Activated naive CD4-positive, alpha-beta T cell treated with anti-CD3 and anti-CD28 coated beads, Interleukin-2, amount 10 ng/mL, durations not matched to agents 7 days and 5 days (primary cell): Measurements from ENCODE around the gene PRCC.

Source experiments
- CTCF ChIA-PET: fragments of 350-600 bp; sonication (Branson Sonifier 250); formaldehyde crosslinking; loops from one replicate; lab custom pipeline; 2021; ENCODE audit warnings: antibody characterized with exemption; lab: Charles Lee
- DNase-seq: peaks from one replicate; pipeline ENCODE4 v3.0.0-alpha.2; 2020
- H3K27ac Mint-ChIP-seq: one replicate; pipeline ENCODE4 v1.8.0; 2021; ENCODE audit warnings: mild to moderate bottlenecking, moderate library complexity, mixed read lengths
- H3K27me3 Mint-ChIP-seq: one replicate; pipeline ENCODE4 v1.8.0; 2021; ENCODE audit warnings: mild to moderate bottlenecking, mixed read lengths
- H3K36me3 Mint-ChIP-seq: one replicate; pipeline ENCODE4 v1.8.0; 2021; ENCODE audit warnings: mixed read lengths
- H3K4me1 Mint-ChIP-seq: one replicate; pipeline ENCODE4 v1.8.0; 2021; ENCODE audit warnings: mixed read lengths
- H3K4me3 Mint-ChIP-seq: one replicate; pipeline ENCODE4 v1.8.0; 2021; ENCODE audit warnings: mild to moderate bottlenecking, moderate library complexity, mixed read lengths
- H3K9me3 Mint-ChIP-seq: one replicate; pipeline ENCODE4 v1.8.0; 2021; ENCODE audit warnings: mixed read lengths

Gene PRCC

GRCh38 chr1:156747742-156748669 lies 19.3 kb upstream of the PRCC start:
- no peaks in the 10 kb centered on the region for H3K27me3 Mint-ChIP-seq
- peaks cover 50% of the 10 kb centered on the region for H3K36me3 Mint-ChIP-seq

GRCh38 chr1:156748670-156749418 lies 18.5 kb upstream of the PRCC start:
- Mint-ChIP-seq H3K27ac (peak overlapping the region; percentile 91), H3K4me3 (peak overlapping the region; percentile 94), H3K9me3 (no peaks in the 10 kb centered on the region), H3K27me3 (no peaks in the 10 kb centered on the region), H3K4me1 (peaks cover 74% of the 10 kb centered on the region), H3K36me3 (peaks cover 43% of the 10 kb centered on the region)
- no peak for DNase-seq
- CTCF ChIA-PET = interaction anchor here (1.9 kb wide), 1 partner anchor 22 kb away, joined by 17 read pairs; no protein-coding TSS in a partner anchor

More at GRCh38 chr1:156747742-156748669, 19.3 kb upstream of the PRCC start:
- Mint-ChIP-seq H3K4me3 (peak overlapping the region; percentile 94), H3K4me1 (peaks cover 71% of the 10 kb centered on the region), H3K27ac (peak overlapping the region; percentile 91), H3K9me3 (no peaks in the 10 kb centered on the region)
- CTCF ChIA-PET = interaction anchor here (0.5 to 1.9 kb wide), 4 partner anchors 19 to 1192 kb away, joined by 4 to 17 read pairs (median 4); partner anchors contain the start of genes ISG20L2 and METTL25B
- no peak for DNase-seq

GRCh38 chr1:156749419-156750118 lies 17.8 kb upstream of the PRCC start:
- DNase-seq = no peak
- H3K27ac Mint-ChIP-seq = peak overlapping the region; percentile 91
- H3K36me3 Mint-ChIP-seq = peaks cover 38% of the 10 kb centered on the region
- no peaks in the 10 kb centered on the region for H3K27me3 Mint-ChIP-seq
- H3K9me3 Mint-ChIP-seq = no peaks in the 10 kb centered on the region
- H3K4me1 Mint-ChIP-seq = peaks cover 74% of the 10 kb centered on the region
- H3K4me3 Mint-ChIP-seq = peak overlapping the region; percentile 94
- CTCF ChIA-PET = interaction anchor here (1.0 to 4.3 kb wide), 3 partner anchors 22 to 122 kb away, joined by 3 to 40 read pairs (median 3); partner anchors contain the start of genes ISG20L2 and METTL25B

- Mint-ChIP-seq H3K27me3 (no peaks in the 10 kb centered on the region), H3K36me3 (peaks cover 36% of the 10 kb centered on the region), H3K27ac (peak overlapping the region; percentile 91), H3K9me3 (no peaks in the 10 kb centered on the region), H3K4me1 (peaks cover 72% of the 10 kb centered on the region), H3K4me3 (peak overlapping the region; percentile 94)
- DNase-seq = peak; percentile 39
- CTCF ChIA-PET = interaction anchor here (1.0 to 4.3 kb wide), 3 partner anchors 23 to 123 kb away, joined by 3 to 40 read pairs (median 3); partner anchors contain the start of genes ISG20L2 and METTL25B
Measured at GRCh38 chr1:156750191-156750672, 17.1 kb upstream of the PRCC start.

GRCh38 chr1:156750711-156751450 lies 16.5 kb upstream of the PRCC start:
- CTCF ChIA-PET = interaction anchor here (1.0 to 4.3 kb wide), 4 partner anchors 15 to 139 kb away, joined by 4 to 40 read pairs (median 4); partner anchors contain the start of genes ISG20L2 and METTL25B
- H3K4me1 Mint-ChIP-seq = peaks cover 67% of the 10 kb centered on the region
- DNase-seq = peak; percentile 60

DNA sequence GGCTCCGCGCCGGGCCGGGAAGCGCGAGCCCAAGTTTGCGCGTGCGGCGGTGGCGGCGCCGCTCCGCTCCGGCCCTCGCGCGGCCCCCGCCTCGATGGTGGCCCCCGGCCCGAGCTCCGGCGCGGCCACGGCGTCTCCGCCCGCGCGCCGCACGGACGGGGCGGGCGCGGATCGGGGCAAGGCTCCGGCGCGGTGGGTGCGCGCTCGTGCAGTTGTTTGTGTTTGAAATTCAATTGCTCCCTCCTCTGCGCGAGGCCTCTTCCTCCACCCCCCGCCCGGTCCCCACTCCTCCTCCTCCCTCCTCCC lies 15.9 kb upstream of the PRCC start, which contains the start of gene HDGF:
HDGF (minus strand) TSS at position 225 of the 306 bp plus-strand sequence. CDS start 246 bp downstream, outside the sequence.
- H3K4me1 Mint-ChIP-seq = peaks cover 62% of the 10 kb centered on the region
- DNase-seq = no peak
- no peaks in the 10 kb centered on the region for H3K27me3 Mint-ChIP-seq

More at GRCh38 chr1:156750711-156751450, 16.5 kb upstream of the PRCC start:
- Mint-ChIP-seq H3K36me3 (peaks cover 29% of the 10 kb centered on the region), H3K4me3 (peak overlapping the region; percentile 94), H3K27me3 (no peaks in the 10 kb centered on the region), H3K9me3 (no peaks in the 10 kb centered on the region), H3K27ac (peak overlapping the region; percentile 91)

DNA sequence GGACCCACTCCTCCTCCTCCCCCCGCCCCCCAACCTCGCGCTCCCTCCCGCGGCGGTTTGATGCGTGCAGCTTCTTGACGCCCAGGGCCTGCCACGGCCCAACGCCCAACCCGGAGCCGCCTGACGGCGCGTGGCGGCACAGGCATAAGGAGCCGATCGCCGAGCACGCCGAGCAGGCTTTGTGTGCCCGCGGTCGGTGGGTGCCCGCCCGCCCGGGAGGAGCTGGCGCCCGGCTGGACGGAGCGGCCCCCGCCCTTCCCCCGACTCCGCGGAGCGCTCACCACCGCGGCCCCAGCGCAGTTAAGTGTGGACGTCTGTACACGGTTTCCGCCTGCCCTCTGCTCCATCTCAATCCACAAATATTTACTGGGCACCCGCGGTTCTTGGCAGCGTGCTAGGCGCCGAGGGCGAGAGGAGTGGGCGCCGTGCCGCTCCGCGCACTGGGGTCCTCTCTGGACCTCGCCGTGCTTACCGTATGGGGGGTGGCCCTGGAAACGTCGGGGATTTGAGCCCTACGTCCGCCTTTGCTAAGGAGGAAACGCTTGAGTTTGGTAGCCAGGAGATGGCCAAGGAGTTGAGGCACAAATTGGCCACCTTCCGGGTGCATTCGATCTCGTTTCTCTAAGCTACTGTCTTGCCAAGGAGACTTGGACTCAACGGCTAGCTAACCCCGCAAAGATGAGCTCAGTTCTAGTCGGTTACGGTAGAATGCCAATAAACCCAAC lies 15.4 kb upstream of the PRCC start:
- Mint-ChIP-seq H3K27me3 (no peaks in the 10 kb centered on the region), H3K36me3 (peaks cover 26% of the 10 kb centered on the region), H3K9me3 (no peaks in the 10 kb centered on the region), H3K4me1 (peaks cover 57% of the 10 kb centered on the region), H3K4me3 (peak overlapping the region; percentile 91), H3K27ac (peak overlapping the region; percentile 92)
- DNase-seq = peak; percentile 99
- CTCF ChIA-PET = interaction anchor here (0.7 to 4.3 kb wide), 7 partner anchors 13 to 138 kb away, joined by 3 to 40 read pairs (median 4); partner anchors contain the start of genes ISG20L2, METTL25B and PRCC

More for the DNA sequence above, 15.9 kb upstream of the PRCC start, which contains the start of gene HDGF:
- Mint-ChIP-seq H3K36me3 (peaks cover 27% of the 10 kb centered on the region), H3K9me3 (no peaks in the 10 kb centered on the region), H3K4me3 (peak within 1 kb of the TSS; percentile 94), H3K27ac (peak within 1 kb of the TSS; percentile 92)
- CTCF ChIA-PET = interaction anchor here (1.0 to 4.3 kb wide), 4 partner anchors 14 to 138 kb away, joined by 4 to 40 read pairs (median 4); partner anchors contain the start of genes ISG20L2 and METTL25B

- Mint-ChIP-seq H3K36me3 (peaks cover 24% of the 10 kb centered on the region), H3K4me3 (peak overlapping the region; percentile 91), H3K9me3 (no peaks in the 10 kb centered on the region), H3K4me1 (peaks cover 48% of the 10 kb centered on the region), H3K27ac (peak overlapping the region; percentile 92), H3K27me3 (no peaks in the 10 kb centered on the region)
- CTCF ChIA-PET = interaction anchor here (0.7 to 4.3 kb wide), 5 partner anchors 12 to 64 kb away, joined by 3 to 40 read pairs (median 4); partner anchors contain the start of genes ISG20L2, METTL25B and PRCC
- no peak for DNase-seq
Measured at GRCh38 chr1:156752843-156753482, 14.4 kb upstream of the PRCC start.

DNA sequence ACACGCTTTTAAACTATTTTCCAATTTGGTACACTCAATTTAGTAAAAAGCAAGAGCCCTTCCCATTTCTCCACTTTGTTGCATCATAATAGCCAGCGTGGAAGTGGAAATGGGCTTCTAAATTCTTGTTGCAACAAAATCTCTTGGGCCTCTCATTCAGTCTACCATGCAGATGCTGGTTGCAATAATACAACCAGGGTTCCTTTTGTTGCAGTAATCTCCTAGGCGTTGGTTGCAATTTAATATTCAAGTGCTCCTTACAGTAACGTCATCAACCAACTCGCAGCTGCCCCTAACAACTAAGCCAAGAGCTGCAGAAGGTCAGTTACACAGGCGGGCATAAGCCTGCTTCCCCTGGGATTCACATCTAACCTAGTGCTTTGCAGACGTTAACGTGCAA lies 13.1 kb upstream of the PRCC start:
- CTCF ChIA-PET = no interaction called here
- Mint-ChIP-seq H3K4me3 (no peak overlapping the region), H3K27me3 (no peaks in the 10 kb centered on the region), H3K36me3 (peaks cover 16% of the 10 kb centered on the region), H3K4me1 (peaks cover 36% of the 10 kb centered on the region), H3K27ac (no peak overlapping the region), H3K9me3 (no peaks in the 10 kb centered on the region)
- DNase-seq = no peak

DNA sequence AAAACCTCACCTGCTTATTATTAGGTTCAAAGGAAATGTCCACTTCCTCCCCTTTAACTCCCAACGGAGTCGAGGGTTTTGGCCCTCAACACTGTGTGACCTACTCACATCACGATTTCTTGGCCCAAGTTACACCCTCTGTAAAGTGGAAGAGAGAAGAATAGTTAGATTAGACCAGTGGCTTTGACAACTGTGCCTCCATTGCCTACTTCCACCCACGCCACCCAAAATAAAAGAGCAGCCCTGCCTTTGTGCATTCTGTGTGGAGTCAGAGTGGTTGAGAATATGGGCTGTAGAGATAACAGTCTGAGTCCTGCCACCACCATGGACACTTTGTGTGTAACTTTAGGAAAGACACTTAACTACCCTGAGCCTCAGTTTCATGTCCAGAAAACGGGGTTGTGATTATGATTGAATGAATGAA lies 11.8 kb upstream of the PRCC start:
- peaks cover 25% of the 10 kb centered on the region for H3K4me1 Mint-ChIP-seq
- H3K4me3 Mint-ChIP-seq = no peak overlapping the region
- H3K36me3 Mint-ChIP-seq = peaks cover 7% of the 10 kb centered on the region
- no peaks in the 10 kb centered on the region for H3K27me3 Mint-ChIP-seq
- no peak overlapping the region for H3K27ac Mint-ChIP-seq
- DNase-seq = no peak
- H3K9me3 Mint-ChIP-seq = no peaks in the 10 kb centered on the region
- CTCF ChIA-PET = interaction anchor here (1.1 to 3.5 kb wide), 2 partner anchors 9 to 30 kb away, joined by 3 to 23 read pairs; no protein-coding TSS in a partner anchor

GRCh38 chr1:156756355-156756754 lies 11.0 kb upstream of the PRCC start:
- Mint-ChIP-seq H3K4me3 (no peak overlapping the region), H3K27ac (no peak overlapping the region), H3K36me3 (peaks cover 7% of the 10 kb centered on the region), H3K9me3 (no peaks in the 10 kb centered on the region), H3K27me3 (no peaks in the 10 kb centered on the region), H3K4me1 (peaks cover 25% of the 10 kb centered on the region)
- DNase-seq = no peak
- CTCF ChIA-PET = interaction anchor here (1.0 to 3.5 kb wide), 3 partner anchors 10 to 65 kb away, joined by 3 to 23 read pairs (median 3); no protein-coding TSS in a partner anchor
